Coronary artery (tissue), 2 donors: Measurements from ENCODE around the gene ABCA13.

ENCODE experiments used
- DNase-seq: peaks from one replicate; pipeline ENCODE4 v3.0.0-alpha.2; 2017; ENCODE audit warnings: low spot score
- H3K27ac ChIP-seq, 2 donors: fragments of 200-600 bp; sonication (generic); one replicate each; pipeline ENCODE4 v1.5.1; 2016 to 2019
- H3K4me3 ChIP-seq: fragments of 200-600 bp; sonication (generic); 2 replicates; pipeline ENCODE4 v1.5.1; 2016; ENCODE audit warnings: mild to moderate bottlenecking, moderate library complexity
- CTCF ChIP-seq: fragments of 200-600 bp; sonication (generic); IDR thresholded peaks from one replicate; pipeline ENCODE4 v1.5.1; 2019; ENCODE audit warnings: antibody characterized with exemption

Gene ABCA13

GRCh38 chr7:48551652-48552051, 380.4 kb downstream of the ABCA13 start:
- Histone ChIP-seq H3K4me3 (no peak overlapping the region), H3K27ac (no peak overlapping the region)
- no peak for DNase-seq
- no peak for TF ChIP-seq CTCF

DNA sequence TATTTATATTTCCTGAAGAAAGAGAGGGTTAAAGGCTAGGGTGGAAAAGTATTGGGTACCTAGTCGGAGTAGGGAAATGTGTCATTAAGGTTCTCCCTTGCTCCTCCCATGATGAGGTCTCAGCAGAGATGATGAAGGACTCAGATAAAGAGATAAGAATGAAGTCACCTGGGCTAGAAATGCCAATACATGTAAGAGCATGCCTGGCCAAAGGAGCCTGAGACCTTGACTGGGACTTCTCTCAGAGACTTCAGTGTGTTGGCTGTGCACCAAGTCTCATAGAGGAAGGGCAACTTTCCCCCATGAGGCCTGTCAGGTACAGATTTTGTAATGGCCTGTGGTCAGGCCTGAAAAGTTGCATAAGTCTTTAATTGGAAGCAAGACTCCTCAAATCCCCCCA, 392.1 kb downstream of the ABCA13 start:
- no peak for DNase-seq
- no peak overlapping the region for H3K4me3 ChIP-seq
- TF ChIP-seq CTCF: no peak
- no peak overlapping the region for H3K27ac ChIP-seq

DNA sequence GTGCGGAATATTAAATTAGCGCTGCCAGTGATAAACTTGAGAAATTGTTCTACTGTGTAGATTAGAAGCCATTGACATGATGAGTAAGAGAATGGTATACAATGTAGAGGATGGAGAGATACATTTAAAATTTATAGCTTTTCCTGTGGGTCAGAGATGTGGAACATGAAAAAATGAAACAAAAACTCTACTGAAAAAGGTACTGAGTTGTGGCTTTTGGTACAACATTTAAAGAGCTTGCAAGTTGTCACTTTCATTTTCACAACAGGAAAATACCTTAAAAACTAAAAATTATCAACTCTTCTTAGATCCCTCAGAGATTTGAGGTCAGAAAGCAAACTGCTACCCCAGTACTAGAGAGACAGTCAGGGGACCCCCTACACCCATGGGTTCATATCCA, 404.3 kb downstream of the ABCA13 start:
- TF ChIP-seq CTCF: no peak
- no peak for DNase-seq
- H3K4me3 ChIP-seq: no peak overlapping the region
- no peak overlapping the region for H3K27ac ChIP-seq

GRCh38 chr7:48587475-48587874, 416.2 kb downstream of the ABCA13 start:
- no peak overlapping the region for H3K27ac ChIP-seq
- no peak overlapping the region for H3K4me3 ChIP-seq
- DNase-seq: no peak
- TF ChIP-seq CTCF: no peak

DNA sequence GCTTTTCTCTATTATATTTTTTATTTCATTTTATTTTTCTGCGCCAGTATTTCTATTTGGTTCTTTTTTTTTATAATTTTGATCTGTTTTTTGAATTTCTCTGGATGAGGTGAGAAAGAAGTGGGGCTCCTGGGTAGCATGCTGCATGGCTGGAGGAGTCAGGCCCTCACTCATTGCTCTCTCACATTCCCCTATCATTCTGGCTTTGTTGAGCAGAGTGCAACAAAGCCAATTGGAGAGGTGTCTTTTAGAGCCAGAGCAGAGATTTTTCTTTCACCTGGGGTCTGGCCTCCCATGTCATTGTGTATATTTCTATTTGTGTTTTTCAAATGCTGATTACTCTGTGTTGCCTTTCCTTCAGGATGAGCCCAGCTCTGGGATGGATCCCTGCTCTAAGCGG, 423.1 kb downstream of the ABCA13 start:
- Histone ChIP-seq H3K27ac (no peak overlapping the region), H3K4me3 (no peak overlapping the region)
- no peak for DNase-seq
- no peak for TF ChIP-seq CTCF

DNA sequence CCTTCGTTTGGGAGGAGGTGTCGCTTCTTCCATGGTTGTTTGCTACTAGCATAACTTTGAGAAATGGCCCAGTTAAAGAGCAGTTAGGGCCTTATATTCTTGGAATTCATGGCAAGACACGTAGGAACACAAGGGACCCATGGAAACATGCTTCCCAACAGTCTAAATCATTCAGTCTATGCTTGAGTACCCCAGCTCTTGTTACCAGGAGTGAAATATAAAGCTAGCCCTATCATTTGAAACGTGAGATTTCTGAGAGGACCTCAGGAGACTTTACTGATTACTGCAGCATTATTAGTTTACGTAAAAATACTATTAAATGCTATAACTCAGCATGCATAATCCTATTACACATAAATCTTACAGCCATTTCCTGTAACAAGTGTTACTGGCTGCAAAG, 424.5 kb downstream of the ABCA13 start:
- no peak for DNase-seq
- Histone ChIP-seq H3K27ac (no peak overlapping the region), H3K4me3 (no peak overlapping the region)
- TF ChIP-seq CTCF: no peak

DNA sequence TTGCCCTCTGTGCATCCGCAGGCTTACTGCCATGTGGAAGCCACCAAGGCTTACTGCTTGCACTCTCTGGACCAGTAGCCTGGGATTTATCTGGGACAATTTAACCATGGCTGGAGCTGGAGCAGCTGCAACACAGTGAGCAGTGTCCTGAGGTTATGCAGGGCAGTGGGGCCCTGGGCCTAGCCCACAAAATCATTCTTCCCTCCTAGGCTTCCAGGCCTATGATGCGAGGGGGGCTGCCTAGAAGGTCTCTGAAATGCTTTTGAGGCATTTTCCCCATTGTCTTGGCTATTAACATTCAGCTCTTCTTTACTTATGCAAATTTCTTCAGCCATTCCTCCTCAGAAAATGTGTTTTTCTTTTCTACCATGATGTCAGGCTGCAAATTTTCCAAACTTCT, 439.4 kb downstream of the ABCA13 start:
- no peak for TF ChIP-seq CTCF
- Histone ChIP-seq H3K4me3 (no peak overlapping the region), H3K27ac (no peak overlapping the region)
- DNase-seq: no peak
